HepG2 (cell line): ENCODE results near the gene PLEKHH3.

Experiments used
- CTCF ChIP-seq: sonication (generic); formaldehyde crosslinking; IDR thresholded peaks from 2 replicates; pipeline ENCODE4 v1.5.0; 2020; ENCODE audit warnings: mild to moderate bottlenecking, missing genetic modification reagents, moderate library complexity
- ESRRA ChIP-seq: sonication (generic); formaldehyde crosslinking; IDR thresholded peaks from 2 replicates; pipeline ENCODE4 v1.5.1; 2020; ENCODE audit warnings: mild to moderate bottlenecking, low read depth, missing genetic modification reagents
- MAX ChIP-seq: IDR thresholded peaks from 2 replicates; pipeline ENCODE4 v1.6.1; 2012; ENCODE audit warnings: inconsistent platforms
- PREB ChIP-seq: sonication (generic); formaldehyde crosslinking; IDR thresholded peaks from 2 replicates; pipeline ENCODE4 v1.4.0; 2020; ENCODE audit warnings: missing genetic modification reagents
- ZFP91 ChIP-seq: sonication (generic); formaldehyde crosslinking; IDR thresholded peaks from 2 replicates; pipeline ENCODE4 v1.9.0; 2022; ENCODE audit warnings: missing genetic modification reagents, mild to moderate bottlenecking, borderline replicate concordance
- ZNF225 ChIP-seq: sonication (generic); formaldehyde crosslinking; IDR thresholded peaks from 2 replicates; pipeline ENCODE4 v1.4.0; 2020; ENCODE audit warnings: mild to moderate bottlenecking, missing genetic modification reagents
- ZNF687 ChIP-seq: sonication (generic); formaldehyde crosslinking; IDR thresholded peaks from 2 replicates; pipeline ENCODE4 v1.5.1; 2020; ENCODE audit warnings: mild to moderate bottlenecking, missing genetic modification reagents, moderate library complexity

GRCh38 chr17:42642336-42642735 is 34.5 kb downstream of the PLEKHH3 start:
- TF ChIP-seq ESRRA (CRISPR knock-in tag) (no peak), PREB (CRISPR knock-in tag) (no peak), CTCF (CRISPR knock-in tag) (no peak), MAX (no peak), ZNF225 (CRISPR knock-in tag) (no peak), ZFP91 (CRISPR knock-in tag) (no peak), ZNF687 (no peak)
